Daoy (cell line): ENCODE measurements around the gene AGAP1. TPM values are rescaled to one million over a fixed set of nuclear protein-coding genes. Genes with fewer than 3 reads are reported as not detected.

ENCODE experiments used
- DNase-seq: peaks from one replicate; pipeline ENCODE4 v3.0.0-alpha.2; 2015; ENCODE audit warnings: low read depth
- total RNA-seq: library from RNA; depleted of rRNA; stranded (reverse); fragments of >200 nt; shearing (Covaris generic); gene quantifications from 2 replicates; pipeline ENCODE4 v1.2.3, GENCODE V29; 2014

AGAP1 gene
- total RNA-seq, 1 experiment from 2014 or later: 9.3 TPM

DNA sequence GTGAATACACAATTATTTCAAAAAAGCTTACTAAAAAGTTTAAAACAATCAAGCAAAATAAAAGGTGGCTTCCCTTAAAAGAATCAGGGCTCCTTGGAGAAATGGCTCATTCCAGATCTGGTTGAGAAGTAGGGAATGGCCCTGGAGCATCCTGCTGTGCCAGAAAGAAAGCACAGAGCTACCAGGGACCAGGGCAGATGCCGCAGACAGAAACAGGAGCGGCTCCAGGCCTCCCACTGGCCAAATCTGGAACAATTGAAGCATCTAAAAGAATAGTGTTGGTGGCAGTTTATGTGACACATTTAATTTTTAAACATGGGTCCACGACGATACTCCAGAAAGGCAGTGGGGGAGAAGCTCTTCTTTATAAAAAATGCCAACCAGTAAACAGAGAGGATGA is 598.9 kb downstream of the AGAP1 start:
- DNase-seq: no peak

DNA sequence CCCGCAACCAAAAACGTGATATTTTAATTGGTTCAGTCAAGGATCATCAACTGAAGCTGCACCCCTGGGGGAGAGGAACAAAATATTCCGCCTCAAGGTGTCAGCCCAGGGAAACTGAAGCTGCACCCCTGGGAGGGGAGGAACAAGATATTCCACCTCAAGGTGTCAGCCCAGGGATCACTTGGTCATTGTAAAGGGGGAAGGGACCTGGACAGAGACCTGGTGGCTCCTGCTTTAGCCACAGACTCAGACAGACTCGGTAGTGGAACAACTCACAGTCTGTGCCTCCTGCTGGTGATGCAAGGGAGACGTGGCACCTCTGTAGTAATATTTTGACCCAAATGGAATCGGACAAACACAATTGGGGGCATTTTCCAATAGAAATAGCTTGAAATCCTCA is 599.3 kb downstream of the AGAP1 start:
- no peak for DNase-seq

DNA sequence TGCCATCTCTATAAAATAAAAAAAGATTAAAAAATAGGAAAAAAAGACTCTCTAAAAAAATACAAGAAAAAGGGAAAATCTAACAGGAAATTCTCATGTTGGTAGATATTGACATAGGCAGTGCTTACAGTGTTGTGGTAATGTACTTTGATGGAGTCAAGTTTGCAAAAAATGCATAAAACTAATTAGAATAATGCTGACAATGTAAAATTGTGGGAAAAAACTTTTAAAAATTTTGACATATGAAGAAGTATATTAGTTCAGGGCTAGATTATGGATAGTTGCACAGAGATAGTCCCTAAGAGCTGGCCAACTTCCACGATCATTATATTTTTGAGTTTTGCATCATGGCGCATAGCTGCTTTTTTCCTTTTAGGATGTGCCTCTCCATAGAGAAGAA is 601.7 kb downstream of the AGAP1 start:
- no peak for DNase-seq

DNA sequence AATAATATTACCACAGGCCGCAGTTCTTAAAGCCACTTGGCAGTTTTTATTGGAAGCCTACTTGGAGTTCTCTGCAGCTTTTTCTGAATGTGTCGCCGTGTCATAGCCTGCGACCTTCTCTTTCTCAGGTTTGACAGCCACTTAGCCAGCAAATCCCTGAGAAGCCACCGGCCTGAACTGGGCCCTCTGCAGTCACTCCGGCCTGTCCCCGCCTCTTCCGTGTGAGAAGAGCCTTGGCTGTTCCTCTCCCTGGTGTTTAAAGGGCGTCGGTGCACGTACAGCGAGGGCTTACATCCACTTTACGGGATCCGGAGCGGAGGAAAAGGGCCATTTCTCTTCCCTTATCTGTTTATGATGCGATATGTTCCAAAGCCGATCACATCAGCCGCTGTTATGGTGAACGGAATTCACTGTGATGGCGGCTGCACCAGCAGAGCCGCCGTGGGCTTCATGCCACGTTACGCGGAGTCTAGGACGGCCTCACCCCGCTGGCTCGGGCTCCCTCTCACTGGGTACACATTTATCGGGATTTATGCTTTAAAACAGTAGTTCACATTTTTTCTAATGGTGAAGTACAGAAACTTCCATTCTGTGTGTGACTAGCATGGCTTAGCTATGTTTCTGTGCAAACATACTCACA is 607.6 kb downstream of the AGAP1 start:
- no peak for DNase-seq

DNA sequence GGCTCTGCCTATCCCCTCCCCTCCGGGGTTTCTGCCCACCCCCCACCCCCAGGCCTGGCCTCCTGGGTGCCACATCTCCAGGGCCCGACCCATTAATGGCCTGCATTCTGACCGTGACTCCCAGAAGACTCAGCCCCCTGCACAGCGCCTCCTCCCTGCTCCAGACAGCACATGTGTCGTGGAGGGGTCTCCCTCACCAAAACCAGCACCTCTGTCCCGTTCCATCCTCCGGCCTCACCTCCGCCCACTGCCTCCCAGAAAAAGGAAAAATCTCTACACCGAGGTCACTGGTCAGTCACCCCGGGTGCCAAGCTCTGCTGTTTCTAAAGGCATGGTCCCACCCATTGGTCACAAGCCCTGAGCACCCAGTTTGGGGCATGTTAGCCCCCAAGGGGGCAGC is 609.1 kb downstream of the AGAP1 start:
- no peak for DNase-seq

DNA sequence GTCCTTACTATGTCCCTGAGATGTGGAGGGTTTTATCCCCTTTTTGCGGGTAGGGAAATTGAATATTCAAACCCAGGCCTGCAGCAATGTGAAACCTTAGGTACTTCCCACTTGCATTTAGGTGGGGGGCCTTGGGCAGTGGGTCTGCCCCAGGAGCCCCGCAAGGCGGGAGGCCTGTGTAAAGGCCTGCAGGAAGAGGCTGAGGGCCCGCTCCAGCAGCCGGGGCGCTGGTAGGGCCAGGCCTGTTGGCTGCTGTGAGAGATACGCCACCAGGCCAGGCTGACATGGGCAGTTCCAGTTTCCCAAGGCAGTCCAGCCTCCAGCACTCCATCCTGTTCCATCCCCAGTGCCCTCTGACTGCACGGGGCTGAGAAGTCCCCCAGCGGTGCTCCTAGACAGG is 610.1 kb downstream of the AGAP1 start:
- no peak for DNase-seq

DNA sequence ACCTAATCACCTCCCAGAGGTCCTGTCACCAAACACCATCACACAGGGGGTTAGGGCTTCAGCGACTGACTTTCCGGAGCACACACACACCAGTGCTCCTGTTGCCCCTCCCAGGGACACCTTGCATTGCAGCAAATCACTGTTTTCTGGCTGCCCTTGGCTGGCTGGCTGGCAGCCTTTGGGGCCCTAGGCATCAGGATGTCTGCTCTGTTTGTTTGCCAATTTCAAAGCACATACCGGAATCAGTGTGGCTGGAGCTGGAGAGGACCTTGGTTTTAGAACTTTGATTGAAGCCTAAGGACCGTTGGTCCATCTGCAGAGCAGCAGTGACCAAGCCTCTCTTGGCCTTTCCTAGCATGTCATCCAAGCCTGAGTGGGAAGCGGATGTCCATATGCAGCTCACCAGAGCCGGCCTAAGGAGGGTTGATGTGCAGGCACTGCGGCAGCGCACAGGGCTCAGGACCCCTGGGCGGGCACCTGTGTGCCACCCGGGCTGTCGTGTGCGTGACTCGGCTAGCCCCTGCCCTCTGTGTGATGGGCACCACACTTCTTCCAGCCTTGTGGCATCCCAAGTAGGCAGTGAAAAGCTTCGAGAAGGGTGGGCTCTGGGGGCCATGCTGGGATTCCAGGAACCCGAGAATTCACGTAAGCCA is 612.2 kb downstream of the AGAP1 start:
- DNase-seq: no peak

DNA sequence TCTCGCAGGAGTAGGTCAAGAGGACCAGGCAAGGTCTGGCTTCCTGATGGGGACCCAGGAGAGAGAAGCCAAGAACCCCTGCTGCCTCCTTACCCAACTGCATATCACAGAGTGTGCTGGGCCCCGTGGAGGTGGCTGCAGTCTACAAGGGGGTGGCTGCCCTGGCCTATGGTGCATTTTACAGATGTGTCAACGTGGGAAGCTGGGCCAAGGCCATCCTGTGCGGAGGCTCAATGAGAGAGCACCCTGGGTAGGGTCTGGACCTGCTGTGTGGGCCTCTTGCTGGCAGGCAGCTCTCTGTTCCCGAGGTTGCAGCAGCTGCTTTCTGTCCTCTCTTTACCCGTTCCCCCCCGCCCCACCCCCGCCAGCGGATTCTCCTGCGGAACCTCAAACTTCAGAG is 612.9 kb downstream of the AGAP1 start:
- no peak for DNase-seq

DNA sequence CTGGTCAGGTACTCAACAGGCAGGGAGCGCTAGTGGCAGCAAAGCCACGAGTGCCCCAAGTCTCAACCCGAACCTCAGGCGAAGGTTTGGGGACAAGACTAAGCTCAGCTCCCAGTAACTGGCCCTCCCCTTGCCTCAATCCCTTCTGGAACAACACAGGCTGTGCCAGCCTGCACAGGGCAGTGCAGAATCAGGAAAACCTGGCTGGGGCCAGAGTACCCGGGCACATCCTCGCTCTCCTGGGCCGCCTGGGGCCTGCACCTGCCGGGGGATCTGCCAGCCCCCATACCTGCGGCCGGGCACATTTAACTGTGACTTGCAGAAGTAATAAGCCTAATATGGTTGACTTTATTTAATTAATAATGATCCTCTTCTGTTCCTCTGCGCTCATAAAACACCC is 613.7 kb downstream of the AGAP1 start:
- no peak for DNase-seq

DNA sequence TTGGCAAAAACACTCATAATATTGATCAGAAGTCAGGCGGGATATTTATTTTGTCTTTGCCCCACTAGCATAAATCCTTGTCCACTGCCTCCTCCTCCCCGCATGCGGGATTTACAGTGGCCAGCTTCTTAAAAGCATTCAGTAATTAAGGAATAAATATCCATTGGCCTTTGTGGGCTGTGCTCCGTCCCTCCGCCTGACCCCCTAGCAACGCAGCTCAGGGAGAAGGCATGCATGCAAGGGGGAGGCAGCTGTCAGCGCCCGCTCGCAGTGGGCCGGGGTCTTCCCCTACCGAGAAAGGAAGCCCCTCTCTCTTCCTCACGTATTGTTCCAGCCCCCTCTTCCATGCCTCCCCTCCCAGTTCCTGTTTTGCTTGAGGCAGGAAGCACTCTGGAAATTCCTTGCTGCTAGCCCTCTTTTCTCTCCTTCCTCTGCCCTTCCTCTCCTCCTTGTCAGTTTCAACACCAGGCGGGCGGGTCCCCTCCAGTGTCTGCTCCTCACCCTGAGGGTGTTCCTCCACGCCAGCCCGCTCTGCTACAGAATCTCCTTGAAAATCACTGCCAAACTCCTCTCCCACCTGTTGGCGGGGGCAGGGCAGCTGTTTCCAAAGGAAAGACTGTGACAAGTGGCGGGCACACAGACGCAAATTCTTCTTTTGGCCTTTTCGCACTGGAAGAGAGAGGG is 614.2 kb downstream of the AGAP1 start:
- no peak for DNase-seq

DNA sequence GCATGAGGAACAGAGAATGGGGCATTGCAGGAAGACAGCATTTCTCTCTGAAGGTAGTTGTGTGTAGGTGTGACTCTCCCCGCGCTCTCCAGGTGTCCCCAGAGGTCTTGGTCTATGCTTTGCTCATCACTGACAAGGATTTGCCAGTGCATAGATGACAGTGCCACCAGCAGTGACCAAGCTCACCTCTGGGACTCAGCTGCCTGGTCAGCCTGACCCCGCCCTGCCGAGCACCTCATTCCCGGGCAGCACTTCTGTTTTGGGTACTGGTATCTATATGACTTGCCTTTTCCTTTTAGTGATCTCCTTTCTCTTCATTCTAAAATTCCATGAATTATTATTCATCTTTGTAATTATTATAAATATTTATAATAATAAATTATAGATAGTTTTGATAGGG is 615.2 kb downstream of the AGAP1 start:
- no peak for DNase-seq

DNA sequence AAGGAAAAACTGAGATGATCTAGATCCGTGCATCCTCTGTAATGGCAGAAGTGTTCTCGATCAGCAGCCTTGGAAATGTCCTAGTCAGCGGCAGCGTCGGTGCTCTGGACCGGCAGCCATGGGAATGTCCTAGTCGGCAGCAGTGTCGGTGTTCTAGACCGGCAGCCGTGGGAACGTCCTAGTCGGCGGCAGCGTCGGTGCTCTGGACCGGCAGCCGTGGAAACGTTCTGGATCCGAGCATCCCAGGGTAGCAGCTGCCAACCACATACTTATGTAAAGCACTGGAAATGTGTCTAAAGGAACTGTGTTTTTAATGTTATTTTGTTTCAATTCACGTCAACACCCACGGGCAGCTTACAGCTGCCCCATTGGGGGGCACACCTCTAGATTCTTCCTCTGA is 615.6 kb downstream of the AGAP1 start:
- no peak for DNase-seq

DNA sequence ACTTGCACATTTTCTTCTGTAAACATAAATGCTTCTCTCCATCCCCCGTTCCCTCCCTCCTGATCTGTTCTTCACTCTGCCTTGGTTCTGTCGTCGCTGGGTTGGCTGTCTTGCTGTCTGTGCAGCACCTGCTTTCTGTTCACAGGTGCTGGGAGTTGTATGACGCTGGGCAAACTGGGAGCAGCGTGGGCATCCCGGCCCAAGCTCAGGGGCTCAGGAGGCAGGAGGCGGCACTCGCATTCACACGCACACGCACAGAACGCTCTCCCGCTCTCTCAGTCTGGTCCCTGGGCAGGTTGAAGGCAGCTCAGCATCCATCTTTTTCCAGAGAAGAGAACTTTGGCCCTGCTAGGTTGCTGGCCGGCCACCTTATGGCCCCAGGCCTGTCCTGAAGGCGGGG is 618.6 kb downstream of the AGAP1 start:
- DNase-seq: no peak

DNA sequence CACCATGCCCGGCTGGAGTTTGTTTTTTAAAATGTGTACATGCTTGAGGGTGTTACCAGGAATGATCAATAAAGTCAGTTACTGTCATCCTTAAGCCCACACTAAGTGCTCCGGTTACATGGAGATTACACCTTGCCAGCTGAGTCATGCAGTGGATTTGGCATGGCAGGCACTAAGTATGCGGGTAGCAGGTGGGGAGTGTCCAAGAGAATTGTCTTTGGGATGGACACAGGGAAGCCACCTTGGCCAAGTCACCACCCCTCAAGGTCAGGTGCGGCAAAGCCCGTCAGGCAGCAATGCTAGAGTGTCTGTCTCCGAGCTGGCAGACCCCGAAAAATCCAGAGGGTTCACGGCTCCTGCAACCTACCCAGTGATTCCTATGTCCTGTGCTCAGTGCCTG is 619.6 kb downstream of the AGAP1 start:
- DNase-seq: no peak

DNA sequence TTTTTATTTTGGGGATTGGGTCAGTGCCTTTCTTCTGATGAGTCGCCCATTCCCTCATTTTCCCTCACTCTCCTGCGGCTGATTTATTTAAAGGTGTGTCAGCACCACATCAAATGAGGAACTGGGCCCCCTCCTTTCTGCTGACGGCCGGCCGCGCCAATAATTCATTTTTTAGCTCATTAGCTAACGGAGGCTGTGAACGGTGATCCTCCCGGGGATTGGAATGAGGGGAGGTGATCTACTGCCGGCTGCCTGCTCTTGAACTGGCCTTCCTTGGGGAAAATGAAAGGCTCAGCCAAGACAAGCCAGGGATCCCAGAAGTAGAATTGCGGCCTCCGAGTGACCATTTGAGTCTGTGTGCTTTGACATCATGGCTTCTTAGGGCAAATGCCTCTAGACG is 620.1 kb downstream of the AGAP1 start:
- no peak for DNase-seq

DNA sequence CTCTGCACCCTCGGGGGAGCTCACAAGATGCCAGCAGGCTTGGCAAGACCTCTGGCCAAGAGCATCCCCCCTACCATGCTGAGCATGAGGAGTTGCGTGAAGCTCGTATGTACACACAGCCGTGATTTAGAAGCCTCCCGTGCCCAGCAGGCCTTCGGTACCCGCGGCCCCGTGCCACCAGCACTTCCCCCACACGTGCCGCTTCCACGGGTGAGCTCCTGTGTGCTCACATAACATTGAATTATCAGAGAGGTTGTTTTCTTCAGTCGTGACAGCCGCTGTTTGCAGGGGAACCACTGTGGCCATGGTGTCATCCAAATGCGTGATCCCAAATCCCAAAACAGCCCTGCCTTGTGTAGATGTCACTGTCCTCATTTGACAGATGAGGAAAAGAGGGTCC is 621.1 kb downstream of the AGAP1 start:
- no peak for DNase-seq

DNA sequence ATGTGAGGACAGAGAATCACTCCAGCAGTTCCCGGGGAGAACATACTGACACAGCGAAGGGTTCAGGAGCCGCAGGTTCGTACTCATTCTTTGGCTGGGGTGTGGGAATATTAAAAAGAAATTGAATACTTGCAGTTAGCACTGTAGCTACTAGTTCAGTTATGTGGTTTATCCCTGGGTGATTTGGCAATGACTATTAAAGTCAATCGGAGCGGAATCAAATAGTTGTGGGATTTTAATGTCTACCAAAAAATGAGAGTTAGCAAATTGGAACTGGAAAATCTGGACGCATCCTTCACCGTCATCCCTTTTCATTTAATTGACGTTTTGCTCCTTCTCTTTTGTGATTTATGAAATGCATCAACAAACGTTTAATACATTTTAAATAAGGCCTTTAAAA is 623.6 kb downstream of the AGAP1 start:
- DNase-seq: no peak

DNA sequence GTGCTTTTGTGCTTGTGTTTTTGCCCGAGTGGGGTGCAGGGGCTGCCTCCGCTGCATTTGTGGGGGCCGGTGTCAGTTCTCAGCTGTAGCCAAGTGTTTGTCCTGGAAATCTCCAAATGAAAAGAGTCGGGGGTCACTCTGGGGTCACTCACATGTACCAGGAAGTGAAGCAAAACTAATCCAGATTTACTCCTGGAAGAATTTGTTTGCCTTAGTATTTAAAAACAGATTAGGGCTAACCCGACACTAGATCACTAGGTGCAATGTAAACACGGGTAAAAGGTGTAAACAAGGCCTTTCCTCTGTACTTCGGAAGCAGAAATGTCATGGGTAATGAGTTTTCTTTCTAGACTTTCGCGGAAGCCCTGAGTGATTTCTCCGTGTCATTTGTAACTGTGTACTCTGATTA is 624.0 kb downstream of the AGAP1 start:
- no peak for DNase-seq

DNA sequence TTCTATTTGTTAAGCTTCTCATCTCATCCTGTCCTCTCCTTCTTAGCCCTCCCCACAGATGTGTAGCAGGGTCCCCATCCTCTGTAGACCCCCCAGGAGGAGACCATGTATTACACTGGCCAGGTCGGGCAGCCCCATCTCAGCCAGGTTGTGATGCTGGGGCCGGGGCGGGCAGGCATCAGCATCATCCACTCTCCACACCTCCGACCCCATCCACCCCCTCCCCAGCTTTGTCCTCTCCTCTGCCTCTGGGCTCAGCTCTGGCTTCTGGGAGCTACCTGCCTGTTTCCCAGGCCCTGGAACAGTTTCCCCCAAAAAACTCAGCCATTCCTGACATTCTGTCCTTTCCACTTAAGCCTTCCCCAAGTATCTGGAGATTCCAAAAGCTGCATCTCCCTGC is 625.2 kb downstream of the AGAP1 start:
- no peak for DNase-seq

DNA sequence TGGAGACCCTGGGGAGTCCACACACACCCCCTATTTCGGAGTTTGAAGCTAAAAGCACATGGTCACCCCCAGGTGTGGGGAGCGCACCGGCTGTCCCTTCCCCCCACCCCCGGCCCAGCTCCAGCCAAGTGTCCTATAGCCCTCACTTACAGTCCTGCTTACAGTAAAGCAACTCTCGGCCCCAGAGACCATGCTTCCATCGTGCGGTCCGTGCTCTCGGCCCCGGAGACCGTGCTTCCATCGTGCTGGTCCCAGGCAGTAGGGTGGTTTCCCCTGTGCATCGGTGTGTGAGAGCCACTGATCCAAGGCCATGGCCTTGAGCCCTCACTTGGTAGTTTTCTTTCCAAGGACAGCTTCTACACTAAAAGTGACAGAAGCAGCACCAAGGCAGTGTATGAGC is 625.6 kb downstream of the AGAP1 start:
- no peak for DNase-seq

DNA sequence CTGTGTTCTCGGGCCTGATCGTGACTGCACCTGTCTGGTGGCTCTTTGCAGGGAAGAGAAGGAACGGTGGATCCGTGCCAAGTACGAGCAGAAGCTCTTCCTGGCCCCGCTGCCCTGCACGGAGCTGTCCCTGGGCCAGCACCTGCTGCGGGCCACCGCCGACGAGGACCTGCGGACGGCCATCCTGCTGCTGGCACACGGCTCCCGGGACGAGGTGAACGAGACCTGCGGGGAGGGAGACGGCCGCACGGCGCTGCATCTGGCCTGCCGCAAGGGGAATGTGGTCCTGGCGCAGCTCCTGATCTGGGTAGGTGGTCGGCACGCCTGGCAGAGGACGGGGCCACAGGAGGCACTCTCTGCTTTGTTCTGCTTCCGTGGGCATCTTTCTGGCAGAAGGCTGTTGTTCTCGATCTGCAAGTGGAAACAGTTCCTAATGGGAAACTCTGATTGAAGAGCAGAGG is 626.3 kb downstream of the AGAP1 start:
- DNase-seq: no peak

DNA sequence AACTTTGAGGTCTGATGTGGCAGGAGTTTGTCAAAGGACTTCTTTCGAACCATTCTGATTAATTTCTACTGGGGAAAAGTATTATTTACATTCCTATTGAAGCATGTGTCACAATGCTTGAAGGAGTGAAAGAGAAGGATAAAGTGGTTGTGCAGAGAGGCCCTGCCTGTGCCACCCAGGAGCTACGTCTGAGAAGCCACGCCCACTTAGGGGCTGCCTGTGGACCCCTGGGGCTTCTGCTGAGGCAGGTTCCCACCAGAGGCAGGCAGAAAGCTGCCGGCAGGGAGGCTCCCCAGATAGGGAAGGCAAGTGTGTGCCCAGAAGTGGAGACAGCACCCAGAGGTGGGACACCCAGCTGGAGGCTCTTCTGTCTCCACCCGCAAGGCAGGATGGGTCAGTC is 627.0 kb downstream of the AGAP1 start:
- no peak for DNase-seq

DNA sequence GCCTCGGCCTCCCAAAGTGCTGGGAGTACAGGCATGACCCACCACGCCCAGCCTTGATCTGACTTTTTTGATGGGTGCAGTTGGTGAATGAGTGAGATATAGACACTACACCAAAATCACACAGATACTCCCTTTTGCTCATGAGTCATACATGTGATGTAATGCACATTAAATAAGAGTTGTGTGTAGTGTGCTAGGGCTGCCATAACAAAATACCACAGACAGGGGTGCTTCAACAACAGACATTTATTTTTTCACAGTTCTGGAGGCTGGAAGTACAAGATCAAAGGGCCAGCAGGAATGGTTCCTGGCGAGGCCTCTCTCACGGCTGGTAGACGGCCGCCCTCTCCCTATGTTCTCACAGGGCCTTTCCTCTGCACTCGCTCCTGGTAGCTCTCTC is 627.7 kb downstream of the AGAP1 start:
- no peak for DNase-seq
